Endothelial cell of hepatic sinusoid (primary cell): ENCODE results near the gene CASKIN1.

Source experiments
- in situ Hi-C: cut with HindIII; loops from 2 replicates; pipeline ENCODE4 v1.10.0; 2017; ENCODE audit warnings: low sequenced_read_pairs

CASKIN1 gene

DNA sequence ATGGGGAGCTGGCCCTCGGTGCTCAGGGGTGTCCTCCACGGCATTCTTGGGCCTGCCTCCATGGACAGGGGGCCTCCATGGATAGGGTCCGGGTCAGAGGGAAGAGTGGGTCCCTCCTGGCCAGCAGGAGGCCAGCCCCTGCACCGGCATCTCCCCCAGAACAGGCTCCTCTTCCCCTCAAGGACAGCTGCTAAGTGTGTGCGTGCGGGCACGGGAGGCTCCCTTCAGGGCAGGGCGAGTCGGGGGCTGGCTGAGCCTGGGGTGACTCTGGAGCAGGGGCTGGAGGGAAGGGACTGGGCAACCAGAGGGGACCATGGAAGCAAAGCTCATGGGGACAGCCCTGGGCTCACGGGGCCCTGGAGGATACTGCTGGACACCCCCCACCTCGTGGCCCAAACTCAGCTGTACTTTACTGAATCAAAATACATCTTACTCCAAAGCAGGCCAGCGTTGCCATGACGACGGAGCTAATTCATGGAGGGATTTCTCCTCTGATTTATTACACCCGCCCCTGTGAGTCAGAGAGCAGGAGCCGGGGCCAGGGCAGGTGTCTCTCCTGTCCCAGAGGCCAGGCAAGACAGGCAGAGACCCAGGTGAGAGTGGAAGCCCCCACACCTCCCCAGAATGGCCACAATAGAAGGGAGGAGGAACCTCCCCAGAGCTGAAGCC lies 2.1 kb downstream of the CASKIN1 start:
- in situ Hi-C loops = no loop called here

GRCh38 chr16:2191446-2191706 lies 5.0 kb downstream of the CASKIN1 start:
- in situ Hi-C loops = no loop called here

DNA sequence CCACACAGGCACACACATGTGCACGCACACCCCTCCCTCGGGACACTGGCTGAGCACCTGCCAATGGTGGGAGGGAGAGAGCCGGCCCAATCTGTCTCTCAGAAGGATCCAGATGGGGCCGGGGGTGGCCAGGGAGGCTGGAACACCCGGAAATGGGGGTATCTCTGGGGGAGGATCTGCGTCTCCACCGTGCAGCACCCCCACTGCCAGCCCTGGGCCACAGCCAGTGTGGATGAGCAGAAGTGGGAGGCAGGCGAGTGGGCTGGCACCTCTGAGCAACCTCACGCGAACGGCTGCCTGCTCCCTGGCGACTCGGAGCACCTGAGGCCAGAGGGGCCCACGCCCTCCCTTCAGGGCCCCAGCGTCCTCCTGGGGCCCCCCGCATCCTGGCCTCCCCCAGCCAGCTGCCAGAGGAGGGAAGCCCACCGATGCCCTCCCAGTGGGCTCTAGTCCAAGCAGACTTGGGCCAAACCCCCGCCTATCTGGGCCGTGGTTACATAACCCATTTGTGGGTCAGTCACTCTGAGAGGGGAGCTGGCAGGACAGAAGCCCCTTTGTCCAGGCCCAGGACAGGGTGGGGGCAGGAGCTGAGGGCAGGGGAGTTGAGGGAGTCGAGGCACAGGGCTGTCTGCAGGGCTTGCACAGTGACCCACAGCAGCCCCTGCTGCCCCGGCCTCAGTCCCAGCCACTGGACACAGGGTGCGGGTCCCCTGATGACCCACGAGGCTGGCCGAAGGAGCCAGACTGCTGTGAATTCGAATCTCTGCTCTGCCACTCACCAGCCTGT lies 5.6 kb downstream of the CASKIN1 start:
- in situ Hi-C loops = no loop called here

DNA sequence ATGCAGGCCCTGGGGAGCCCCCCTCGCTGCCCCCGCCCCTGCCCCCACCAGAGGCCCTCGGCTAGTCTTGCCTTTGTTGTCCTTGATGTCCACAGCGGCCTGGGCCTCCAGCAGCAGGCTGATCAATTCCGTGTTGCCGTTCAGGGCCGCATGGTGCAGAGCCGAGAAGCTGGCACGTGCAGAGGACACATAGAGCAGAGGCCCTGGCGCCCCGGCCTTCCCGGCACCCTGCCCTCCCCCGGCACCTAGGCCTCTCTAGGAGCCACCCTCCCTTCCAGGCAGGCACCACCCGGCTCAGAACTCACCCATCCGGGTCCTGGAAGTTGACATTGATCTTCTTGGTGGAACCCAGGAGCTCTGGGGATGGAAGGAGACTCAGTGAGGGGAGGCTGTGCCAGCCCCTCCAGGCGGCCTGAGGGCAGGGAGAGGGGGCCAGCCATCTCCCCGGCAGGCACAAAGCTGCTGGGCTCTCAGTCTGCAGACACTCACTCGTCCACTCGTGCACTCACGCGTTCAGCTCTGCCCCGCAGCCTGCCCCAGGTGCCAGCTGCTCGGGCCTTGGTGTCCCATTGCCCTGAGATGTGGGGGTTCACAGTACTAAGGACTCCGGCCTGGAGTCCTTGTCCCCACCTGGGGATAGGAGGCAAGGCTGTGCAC lies 6.3 kb downstream of the CASKIN1 start:
- in situ Hi-C loops = no loop called here

DNA sequence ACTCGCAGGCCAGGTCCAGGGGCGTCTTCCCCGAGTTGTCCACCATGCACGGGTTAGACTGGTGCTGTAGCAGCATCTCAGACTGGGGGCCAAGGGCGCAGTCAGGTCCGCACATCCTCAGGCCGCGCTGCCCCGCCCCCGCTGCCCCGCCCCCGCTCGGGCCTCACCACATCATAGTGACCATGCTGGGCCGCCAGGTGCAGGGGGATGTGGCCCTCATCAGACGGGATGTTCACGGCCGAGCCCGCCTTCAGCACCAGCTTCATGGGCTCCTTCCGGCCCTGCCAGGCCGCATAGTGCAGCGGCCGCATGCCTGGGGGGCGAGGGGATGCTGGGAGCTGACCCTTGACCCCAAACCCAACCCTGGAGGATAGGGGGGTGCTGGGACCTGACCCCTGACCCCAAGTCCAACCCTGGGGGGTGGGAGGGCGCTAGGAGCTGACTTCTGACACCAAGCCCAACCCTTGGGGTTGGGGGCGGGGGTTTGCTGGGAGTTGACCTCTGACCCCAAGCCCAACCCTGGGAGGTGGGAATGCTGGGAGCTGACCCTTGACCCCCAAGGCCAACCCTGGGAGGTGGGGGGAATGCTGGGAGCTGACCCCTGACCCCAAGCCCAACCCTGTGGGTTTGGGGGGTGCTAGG lies 7.0 kb downstream of the CASKIN1 start:
- in situ Hi-C loops = no loop called here

GRCh38 chr16:2188395-2188794 lies 8.0 kb downstream of the CASKIN1 start:
- in situ Hi-C loops = no loop called here

DNA sequence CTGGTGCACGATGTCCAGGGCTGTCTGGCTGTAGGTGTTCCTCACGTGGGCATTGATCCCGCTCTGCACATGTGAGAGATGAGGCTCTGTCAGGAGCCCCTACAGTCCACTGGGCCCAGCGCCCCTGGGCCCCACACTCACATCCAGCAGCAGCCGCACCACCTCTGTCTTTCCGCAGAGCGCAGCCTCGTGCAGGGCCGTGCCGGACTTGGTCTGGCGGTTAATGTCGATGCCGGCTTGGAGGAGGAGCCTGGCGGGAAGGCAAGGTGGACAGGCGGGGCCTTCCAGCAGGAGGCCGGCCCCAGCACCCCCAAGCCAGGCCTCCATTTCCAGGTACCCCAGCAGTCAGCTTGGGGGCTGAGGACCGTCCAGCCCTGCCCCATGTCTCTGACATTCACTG lies 9.2 kb downstream of the CASKIN1 start:
- in situ Hi-C loops = no loop called here

DNA sequence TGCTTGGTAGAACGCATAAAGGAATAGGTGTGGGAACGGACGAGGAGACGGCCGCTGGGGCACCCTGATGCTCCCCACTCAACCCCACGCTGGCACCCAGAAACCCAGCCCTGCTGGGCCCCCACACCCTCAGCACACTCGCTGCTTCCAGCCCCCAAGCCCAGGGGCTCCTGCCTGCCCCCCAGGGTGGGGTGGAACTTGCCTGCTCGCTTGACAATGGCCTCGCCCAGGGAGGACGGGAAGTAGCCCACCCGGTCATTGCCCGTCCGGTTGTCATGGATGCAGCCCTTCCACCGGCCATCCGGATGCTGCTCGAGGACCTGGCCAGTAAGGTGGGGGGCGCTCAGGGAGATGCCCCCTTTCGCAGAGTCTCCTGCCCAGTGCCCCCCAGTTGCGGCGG lies 9.9 kb downstream of the CASKIN1 start:
- in situ Hi-C loops = no loop called here

DNA sequence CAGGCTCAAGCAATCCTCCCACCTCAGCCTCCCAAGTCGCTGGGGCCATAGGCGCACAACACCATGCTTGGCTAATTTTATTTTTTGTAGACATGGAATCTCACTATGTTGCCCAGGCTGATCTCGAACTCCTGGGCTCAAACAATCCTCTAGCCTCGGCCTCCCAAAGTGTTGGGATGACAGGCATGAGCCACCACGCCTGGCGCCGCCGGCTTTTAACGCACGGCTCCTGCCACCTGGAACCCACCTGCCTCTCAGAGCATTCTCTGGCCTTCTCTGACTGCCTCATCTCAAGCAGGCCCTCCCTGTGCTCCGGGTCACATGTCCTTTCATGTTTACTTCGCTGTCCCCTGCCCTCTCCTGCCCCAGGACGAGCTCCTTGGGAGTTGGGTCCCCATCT lies 10.3 kb downstream of the CASKIN1 start:
- in situ Hi-C loops = no loop called here

DNA sequence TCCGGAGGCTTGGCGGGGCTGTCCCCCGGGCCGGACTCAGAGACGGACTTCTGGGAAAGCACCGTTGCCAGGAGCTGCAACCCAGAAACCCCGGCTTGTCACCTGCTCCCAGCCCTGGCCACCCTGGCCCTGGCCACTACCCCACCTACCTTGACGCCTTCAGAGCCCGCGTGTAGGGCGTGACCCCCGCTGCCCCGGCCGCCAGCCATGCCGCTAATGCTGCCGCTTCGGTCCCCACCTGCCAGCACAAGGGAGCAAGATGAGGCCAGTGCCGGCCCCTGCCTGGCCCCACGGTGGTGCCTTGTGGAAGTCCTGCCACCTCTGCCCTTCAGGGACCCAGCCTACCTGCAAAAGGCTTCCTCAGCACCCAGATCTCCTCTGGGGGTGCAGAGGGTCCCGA lies 11.4 kb downstream of the CASKIN1 start:
- in situ Hi-C loops = no loop called here

- in situ Hi-C loops = no loop called here
Measured at GRCh38 chr16:2184346-2184745, 12.1 kb downstream of the CASKIN1 start.

DNA sequence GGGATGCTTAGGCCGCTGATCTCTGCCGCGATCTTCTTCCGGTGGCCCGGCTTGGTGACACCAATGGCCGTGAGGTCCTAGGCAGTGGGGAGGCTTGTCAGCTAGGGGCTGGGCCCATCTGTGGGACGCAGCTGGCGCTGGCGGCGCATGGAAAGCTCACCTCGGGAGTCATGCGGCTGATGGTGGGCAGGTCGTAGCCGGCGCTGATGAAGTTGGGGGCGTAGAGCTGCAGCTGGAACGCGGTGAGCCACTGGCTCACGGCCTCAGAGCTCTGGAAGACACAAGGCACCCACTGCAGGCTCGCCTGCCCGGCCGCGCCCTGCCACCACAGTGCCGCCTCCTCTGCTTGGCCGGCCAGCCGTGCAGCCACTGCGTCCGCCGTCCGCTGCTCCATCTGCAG lies 12.7 kb downstream of the CASKIN1 start:
- in situ Hi-C loops = no loop called here

- in situ Hi-C loops = no loop called here
Measured at GRCh38 chr16:2181952-2182351, 14.5 kb downstream of the CASKIN1 start.

DNA sequence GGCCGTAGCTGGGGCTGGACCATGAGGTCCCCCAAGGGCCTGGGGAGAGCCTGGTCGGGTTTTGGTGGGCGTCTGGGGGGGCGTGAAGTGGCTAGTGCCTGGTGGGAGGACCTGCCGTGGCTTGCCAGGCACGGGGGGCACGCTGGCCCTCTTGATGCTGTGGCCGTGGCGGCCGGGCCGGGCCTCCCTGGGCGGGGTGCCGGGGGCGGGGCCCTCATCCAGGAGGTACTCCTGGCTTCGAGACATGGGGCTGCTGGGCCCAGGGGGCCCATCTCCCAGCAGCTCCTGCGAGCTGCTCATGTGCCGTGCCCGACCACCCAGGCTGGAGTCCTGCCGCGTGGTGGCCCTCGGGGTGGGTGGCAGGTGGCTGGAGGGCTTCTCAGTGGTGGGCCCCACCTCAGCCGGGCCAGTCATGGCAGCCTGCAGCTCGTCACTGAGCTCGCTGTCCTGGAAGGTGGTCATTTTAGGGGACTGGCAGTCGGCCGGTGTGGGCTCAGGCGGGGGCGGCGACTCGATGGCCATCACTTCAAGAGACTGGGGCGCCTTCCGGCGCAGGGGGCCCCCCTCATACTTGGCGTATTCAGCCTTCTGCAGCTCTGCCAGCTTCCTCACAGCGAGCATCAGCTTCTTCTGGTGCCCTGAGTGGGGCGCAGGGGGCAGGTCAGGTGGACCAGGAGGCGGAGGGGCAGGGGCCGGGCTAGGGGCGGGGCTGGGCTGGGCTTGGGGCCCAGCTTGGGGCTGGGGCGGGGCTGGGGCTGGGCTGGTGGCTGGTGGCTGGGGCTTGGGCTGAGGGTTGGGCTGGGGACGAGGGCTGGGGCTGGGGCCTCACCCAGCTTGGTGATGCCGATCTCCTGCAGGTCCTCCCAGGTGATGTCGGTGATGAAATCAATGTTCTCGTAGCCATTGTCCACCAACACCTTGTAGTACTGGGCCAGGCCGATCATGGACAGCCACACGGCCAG lies 15.2 kb downstream of the CASKIN1 start:
- in situ Hi-C loops = no loop called here

- in situ Hi-C loops = no loop called here
Measured at GRCh38 chr16:2180461-2180860, 15.9 kb downstream of the CASKIN1 start.

DNA sequence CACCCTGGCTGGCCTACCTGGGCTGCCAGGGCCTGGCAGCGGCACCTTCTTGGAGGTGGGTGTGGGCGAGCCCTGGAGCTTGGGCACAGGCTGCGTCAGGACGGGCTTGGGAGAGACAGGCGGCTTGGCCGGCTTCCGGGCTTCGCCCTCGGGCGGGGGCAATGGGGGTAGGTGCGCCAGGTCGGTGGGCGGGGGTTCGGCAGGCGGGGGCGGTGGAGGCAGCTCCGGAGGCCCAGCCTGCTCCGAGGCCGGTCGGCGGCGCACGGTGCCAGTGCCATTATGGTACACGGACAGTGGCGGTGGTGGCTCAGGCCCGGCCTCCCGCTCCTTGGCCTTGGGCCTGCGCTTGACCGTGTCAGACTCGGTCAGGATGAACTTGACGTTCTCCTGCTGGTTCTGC lies 16.8 kb downstream of the CASKIN1 start:
- in situ Hi-C loops = no loop called here

DNA sequence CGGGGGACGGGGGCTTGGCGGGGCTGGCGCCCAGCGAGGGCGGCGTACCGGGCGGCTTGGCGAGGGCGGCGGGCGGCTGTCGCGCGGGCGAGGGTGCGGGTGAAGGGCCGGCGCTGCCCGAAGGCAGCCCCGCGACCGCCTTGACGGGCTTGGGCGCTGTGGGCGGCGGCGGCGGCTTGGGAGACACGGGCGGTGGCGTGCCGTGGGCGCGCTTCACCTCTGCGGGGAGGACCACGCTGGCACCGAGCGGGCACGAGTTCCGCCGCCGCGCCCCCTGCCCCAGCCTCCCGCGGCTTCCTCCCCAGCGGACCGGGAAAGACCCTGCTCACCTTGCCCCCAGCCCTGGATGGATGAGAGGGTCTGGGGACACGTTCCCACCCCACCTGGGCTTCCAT lies 17.3 kb downstream of the CASKIN1 start:
- in situ Hi-C loops = no loop called here

- in situ Hi-C loops = no loop called here
Measured at GRCh38 chr16:2178321-2179106, 17.9 kb downstream of the CASKIN1 start.

DNA sequence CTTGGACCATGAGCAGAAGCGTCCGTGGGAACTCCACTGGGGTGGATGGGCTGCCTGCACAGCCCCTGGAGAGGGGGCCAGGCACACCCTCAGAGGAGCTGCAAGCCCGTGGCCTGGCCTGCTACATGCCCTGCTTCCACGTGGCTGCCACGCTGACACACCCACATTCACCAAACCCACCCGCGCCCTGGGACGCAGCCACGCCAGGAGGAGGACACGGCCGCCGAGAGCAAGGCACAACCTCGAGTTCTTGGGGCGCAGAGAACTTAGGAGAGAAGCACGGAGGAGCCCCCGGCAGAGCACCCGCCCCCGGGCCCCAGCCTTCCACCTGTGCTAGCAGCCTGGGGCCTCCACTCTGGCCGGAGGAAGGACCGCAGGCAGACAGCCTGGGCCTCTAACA lies 18.8 kb downstream of the CASKIN1 start:
- in situ Hi-C loops = no loop called here

DNA sequence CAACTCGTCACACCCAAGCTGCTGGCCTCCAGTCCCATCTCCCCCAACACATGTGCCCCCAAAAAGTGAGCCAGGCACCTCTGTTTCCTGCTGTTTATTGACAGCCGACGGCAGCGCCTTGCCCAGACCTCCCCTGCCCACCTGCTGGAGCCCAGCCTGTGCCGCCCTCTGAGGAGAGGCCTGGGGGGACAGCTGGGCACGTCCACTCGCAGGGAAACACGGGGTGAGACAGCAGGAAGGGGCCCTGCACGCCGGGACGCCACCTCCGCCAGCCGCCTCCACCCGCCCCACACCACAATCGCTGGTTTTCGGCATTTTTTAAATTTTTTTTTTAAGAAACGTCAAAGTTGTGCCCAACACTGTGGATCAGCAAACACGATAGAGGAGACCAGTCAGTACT lies 19.3 kb downstream of the CASKIN1 start:
- in situ Hi-C loops = no loop called here
